Umbilical cord (tissue), 2 donors: ENCODE measurements around the gene SOX5. TPM values are rescaled to one million over a fixed set of nuclear protein-coding genes. Genes with fewer than 3 reads are reported as not detected.

Experiments
- DNase-seq: peaks from one replicate; pipeline ENCODE4 v3.0.0-alpha.2; 2015; ENCODE audit warnings: low spot score
- total RNA-seq: library from RNA; depleted of rRNA; stranded (reverse); fragments of >200 nt; gene quantifications from one replicate; pipeline ENCODE4 v1.2.3, GENCODE V29; 2014; ENCODE audit warnings: low replicate concordance; ENCODE audit not compliant: insufficient read depth

SOX5 gene
- total RNA-seq, 1 donor from 2014 or later = 74.4 TPM

GRCh38 chr12:23694307-23694706 lies 255.2 kb downstream of the SOX5 start:
- no peak for DNase-seq

- no peak for DNase-seq
These were observed 261.5 kb downstream of the SOX5 start for GRCh38 chr12:23687947-23688346.

- no peak for DNase-seq
These were observed 263.4 kb downstream of the SOX5 start for GRCh38 chr12:23686095-23686494.

- no peak for DNase-seq
These were observed 265.3 kb downstream of the SOX5 start for GRCh38 chr12:23684121-23684520.

GRCh38 chr12:23681237-23681636 lies 268.2 kb downstream of the SOX5 start:
- no peak for DNase-seq

GRCh38 chr12:23674064-23674463 lies 275.4 kb downstream of the SOX5 start:
- DNase-seq = no peak

GRCh38 chr12:23671881-23672280 lies 277.6 kb downstream of the SOX5 start:
- DNase-seq = no peak

- DNase-seq = no peak
These were observed 278.8 kb downstream of the SOX5 start for GRCh38 chr12:23670684-23671083.

- DNase-seq = no peak
These were observed 279.8 kb downstream of the SOX5 start for GRCh38 chr12:23669691-23670090.

GRCh38 chr12:23666866-23667265 lies 282.6 kb downstream of the SOX5 start:
- no peak for DNase-seq

- no peak for DNase-seq
These were observed 286.5 kb downstream of the SOX5 start for GRCh38 chr12:23662966-23663365.

GRCh38 chr12:23659131-23659530 lies 290.3 kb downstream of the SOX5 start:
- no peak for DNase-seq

- no peak for DNase-seq
These were observed 291.9 kb downstream of the SOX5 start for GRCh38 chr12:23657598-23657997.

GRCh38 chr12:23655884-23656283 lies 293.6 kb downstream of the SOX5 start:
- DNase-seq = no peak

GRCh38 chr12:23655112-23655511 lies 294.4 kb downstream of the SOX5 start:
- no peak for DNase-seq

GRCh38 chr12:23648546-23648945 lies 300.9 kb downstream of the SOX5 start:
- no peak for DNase-seq

GRCh38 chr12:23640754-23641153 lies 308.7 kb downstream of the SOX5 start:
- DNase-seq = no peak

- no peak for DNase-seq
These were observed 315.1 kb downstream of the SOX5 start for GRCh38 chr12:23634344-23634743.

GRCh38 chr12:23631786-23632377 lies 317.6 kb downstream of the SOX5 start:
- no peak for DNase-seq

GRCh38 chr12:23630524-23630923 lies 318.9 kb downstream of the SOX5 start:
- no peak for DNase-seq

- DNase-seq = no peak
These were observed 320.7 kb downstream of the SOX5 start for GRCh38 chr12:23628806-23629205.

- DNase-seq = no peak
These were observed 322.7 kb downstream of the SOX5 start for GRCh38 chr12:23626791-23627190.

- DNase-seq = no peak
These were observed 327.6 kb downstream of the SOX5 start for GRCh38 chr12:23621900-23622299.

- no peak for DNase-seq
These were observed 330.8 kb downstream of the SOX5 start for GRCh38 chr12:23618718-23619117.
